Adrenal gland (tissue), 5 donors: Measurements from ENCODE around the gene ELOVL2.
"Not testable (repeated sequence)": the region's sequence is repeated elsewhere in the genome, so short reads cannot be mapped to it uniquely, and the experiment has no call there.

Experiments
- POLR2A ChIP-seq, 2 donors: fragments of 450-650 bp; IDR thresholded peaks; one replicate each; pipeline ENCODE4 v1.6.1; 2017; ENCODE audit warnings: antibody characterized with exemption in 2 of 2, mild to moderate bottlenecking in 2 of 2, moderate library complexity in 1 of 2
- TF ChIP-seq, protein P1 (sequence below), 6 experiments: fragments of 450-650 bp in 4 of 6; fragments of 200-600 bp in 2 of 6; sonication (generic) in 1 of 6; IDR thresholded peaks; 1 replicate in 5 of 6; 2 replicates in 1 of 6; pipeline versions ENCODE4 v1.5.1 to v1.8.0; 2016 to 2021; ENCODE audit warnings: antibody characterized with exemption in 6 of 6, mild to moderate bottlenecking in 2 of 6, moderate library complexity in 1 of 6
- donor health status: DM: no; HTN: no; CAD: no.

DNA sequence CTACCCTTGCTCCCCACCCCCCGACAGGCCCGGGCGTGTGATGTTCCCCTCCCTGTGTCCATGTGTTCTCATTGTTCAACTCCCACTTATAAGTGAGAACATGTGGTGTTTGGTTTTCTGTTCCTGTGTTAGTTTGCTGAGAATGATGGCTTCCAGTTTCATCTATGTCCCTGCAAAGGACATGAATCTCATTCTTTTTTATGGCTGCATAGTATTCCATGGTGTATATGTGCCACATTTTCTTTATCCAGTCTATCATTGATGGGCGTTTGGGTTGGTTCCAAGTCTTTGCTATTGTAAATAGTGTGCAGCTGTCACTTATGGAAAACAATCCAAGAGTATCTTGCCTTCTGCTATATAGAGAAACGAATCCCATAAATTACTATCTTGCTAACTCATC is 40.8 kb downstream of the ELOVL2 start:
- TF ChIP-seq, protein P1, sequence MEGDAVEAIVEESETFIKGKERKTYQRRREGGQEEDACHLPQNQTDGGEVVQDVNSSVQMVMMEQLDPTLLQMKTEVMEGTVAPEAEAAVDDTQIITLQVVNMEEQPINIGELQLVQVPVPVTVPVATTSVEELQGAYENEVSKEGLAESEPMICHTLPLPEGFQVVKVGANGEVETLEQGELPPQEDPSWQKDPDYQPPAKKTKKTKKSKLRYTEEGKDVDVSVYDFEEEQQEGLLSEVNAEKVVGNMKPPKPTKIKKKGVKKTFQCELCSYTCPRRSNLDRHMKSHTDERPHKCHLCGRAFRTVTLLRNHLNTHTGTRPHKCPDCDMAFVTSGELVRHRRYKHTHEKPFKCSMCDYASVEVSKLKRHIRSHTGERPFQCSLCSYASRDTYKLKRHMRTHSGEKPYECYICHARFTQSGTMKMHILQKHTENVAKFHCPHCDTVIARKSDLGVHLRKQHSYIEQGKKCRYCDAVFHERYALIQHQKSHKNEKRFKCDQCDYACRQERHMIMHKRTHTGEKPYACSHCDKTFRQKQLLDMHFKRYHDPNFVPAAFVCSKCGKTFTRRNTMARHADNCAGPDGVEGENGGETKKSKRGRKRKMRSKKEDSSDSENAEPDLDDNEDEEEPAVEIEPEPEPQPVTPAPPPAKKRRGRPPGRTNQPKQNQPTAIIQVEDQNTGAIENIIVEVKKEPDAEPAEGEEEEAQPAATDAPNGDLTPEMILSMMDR (IDR thresholded peaks at IDR 0.05) = not testable (repeated sequence)
- TF ChIP-seq POLR2A (IDR thresholded peaks at IDR 0.05) = not testable (repeated sequence)
